LNCaP clone FGC (cell line): ENCODE results near the gene MAPK8IP1.

Experiments
- DNase-seq: peaks from one replicate; pipeline ENCODE4 v3.0.0-alpha.2; 2011; ENCODE audit warnings: low read depth
- H3K4me3 ChIP-seq: 2 replicates; pipeline ENCODE4 v1.5.1; 2011; ENCODE audit warnings: mild to moderate bottlenecking, low read depth, low read length, control low read depth
- CTCF ChIP-seq: IDR thresholded peaks from 2 replicates; pipeline ENCODE4 v1.5.1; 2012; ENCODE audit warnings: mild to moderate bottlenecking; ENCODE audit not compliant: control insufficient read depth, insufficient read depth; ENCODE audit errors: extremely low read depth

MAPK8IP1 gene

GRCh38 chr11:45852712-45853101 is 32.7 kb upstream of the MAPK8IP1 start:
- DNase-seq: no peak
- no peak for TF ChIP-seq CTCF
- H3K4me3 ChIP-seq: no peak overlapping the region

- no peak for TF ChIP-seq CTCF
- no peak overlapping the region for H3K4me3 ChIP-seq
- no peak for DNase-seq
Measured at GRCh38 chr11:45853332-45854219, 31.9 kb upstream of the MAPK8IP1 start.

- no peak for TF ChIP-seq CTCF
- no peak overlapping the region for H3K4me3 ChIP-seq
- DNase-seq: no peak
Measured at GRCh38 chr11:45855308-45855707, 30.1 kb upstream of the MAPK8IP1 start.

- no peak overlapping the region for H3K4me3 ChIP-seq
- TF ChIP-seq CTCF: no peak
- DNase-seq: no peak
Measured at GRCh38 chr11:45856044-45856468, 29.4 kb upstream of the MAPK8IP1 start.

- DNase-seq: no peak
- no peak overlapping the region for H3K4me3 ChIP-seq
- no peak for TF ChIP-seq CTCF
Measured at GRCh38 chr11:45857961-45858474, 27.4 kb upstream of the MAPK8IP1 start.

GRCh38 chr11:45858751-45859398 is 26.6 kb upstream of the MAPK8IP1 start:
- H3K4me3 ChIP-seq: no peak overlapping the region
- DNase-seq: no peak
- no peak for TF ChIP-seq CTCF
